Activated CD4-positive, alpha-beta T cell treated with anti-CD3 and anti-CD28 coated beads, Interleukin-2, Interleukin-4, amounts not matched to agents 100 ng/mL and 50 ng/mL, durations not matched to agents 16 hours and 8 hours (primary cell): ENCODE measurements around the gene WBP1.
"Not testable (repeated sequence)": the region's sequence is repeated elsewhere in the genome, so short reads cannot be mapped to it uniquely, and the experiment has no call there.

Experiments used
- DNase-seq: peaks from one replicate; pipeline ENCODE4 v3.0.0-alpha.2; 2020; ENCODE audit warnings: low spot score

The WBP1 gene

GRCh38 chr2:74454654-74455511, 3.4 kb upstream of the WBP1 start, which contains the start of gene INO80B:
Gene INO80B, plus strand, starts transcription at chr2:74455087. Its CDS starts 30 bp downstream, at chr2:74455117.
- DNase-seq, result peak; percentile 100

- no peak for DNase-seq
These were observed 1.1 kb upstream of the WBP1 start for GRCh38 chr2:74457129-74457548.

GRCh38 chr2:74457549-74458131, 598 bp upstream of the WBP1 start:
- peak; percentile 77 for DNase-seq

- DNase-seq, result no peak
These were observed 713 bp downstream of the WBP1 start for GRCh38 chr2:74458938-74459363.

DNA sequence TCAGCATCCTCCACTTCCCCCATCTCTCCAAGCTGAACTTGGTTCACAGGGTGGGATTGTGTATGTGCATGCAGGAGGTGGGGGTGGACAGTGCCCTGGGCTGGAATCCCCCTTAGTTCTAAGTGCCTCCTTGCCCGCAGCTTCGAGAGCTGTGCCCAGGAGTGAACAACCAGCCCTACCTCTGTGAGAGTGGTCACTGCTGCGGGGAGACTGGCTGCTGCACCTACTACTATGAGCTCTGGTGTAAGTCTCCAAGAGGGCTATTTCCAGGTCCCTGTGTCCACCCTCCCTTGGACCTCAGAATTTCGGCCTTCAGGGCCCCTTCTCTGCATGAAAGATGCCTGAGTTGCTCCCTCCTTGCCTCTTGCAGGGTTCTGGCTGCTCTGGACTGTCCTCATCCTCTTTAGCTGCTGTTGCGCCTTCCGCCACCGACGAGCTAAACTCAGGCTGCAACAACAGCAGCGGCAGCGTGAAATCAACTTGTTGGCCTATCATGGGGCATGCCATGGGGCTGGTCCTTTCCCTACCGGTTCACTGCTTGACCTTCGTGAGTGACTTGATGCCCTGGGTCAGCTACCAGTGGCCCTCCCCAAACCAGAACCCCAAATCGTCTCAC, 1.4 kb downstream of the WBP1 start:
- DNase-seq, result not testable (repeated sequence)

DNA sequence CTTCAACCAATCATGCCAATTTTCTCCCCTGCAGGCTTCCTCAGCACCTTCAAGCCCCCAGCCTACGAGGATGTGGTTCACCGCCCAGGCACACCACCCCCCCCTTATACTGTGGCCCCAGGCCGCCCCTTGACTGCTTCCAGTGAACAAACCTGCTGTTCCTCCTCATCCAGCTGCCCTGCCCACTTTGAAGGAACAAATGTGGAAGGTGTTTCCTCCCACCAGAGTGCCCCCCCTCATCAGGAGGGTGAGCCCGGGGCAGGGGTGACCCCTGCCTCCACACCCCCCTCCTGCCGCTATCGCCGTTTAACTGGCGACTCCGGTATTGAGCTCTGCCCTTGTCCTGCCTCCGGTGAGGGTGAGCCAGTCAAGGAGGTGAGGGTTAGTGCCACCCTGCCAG, 1.9 kb downstream of the WBP1 start:
- not testable (repeated sequence) for DNase-seq

DNA sequence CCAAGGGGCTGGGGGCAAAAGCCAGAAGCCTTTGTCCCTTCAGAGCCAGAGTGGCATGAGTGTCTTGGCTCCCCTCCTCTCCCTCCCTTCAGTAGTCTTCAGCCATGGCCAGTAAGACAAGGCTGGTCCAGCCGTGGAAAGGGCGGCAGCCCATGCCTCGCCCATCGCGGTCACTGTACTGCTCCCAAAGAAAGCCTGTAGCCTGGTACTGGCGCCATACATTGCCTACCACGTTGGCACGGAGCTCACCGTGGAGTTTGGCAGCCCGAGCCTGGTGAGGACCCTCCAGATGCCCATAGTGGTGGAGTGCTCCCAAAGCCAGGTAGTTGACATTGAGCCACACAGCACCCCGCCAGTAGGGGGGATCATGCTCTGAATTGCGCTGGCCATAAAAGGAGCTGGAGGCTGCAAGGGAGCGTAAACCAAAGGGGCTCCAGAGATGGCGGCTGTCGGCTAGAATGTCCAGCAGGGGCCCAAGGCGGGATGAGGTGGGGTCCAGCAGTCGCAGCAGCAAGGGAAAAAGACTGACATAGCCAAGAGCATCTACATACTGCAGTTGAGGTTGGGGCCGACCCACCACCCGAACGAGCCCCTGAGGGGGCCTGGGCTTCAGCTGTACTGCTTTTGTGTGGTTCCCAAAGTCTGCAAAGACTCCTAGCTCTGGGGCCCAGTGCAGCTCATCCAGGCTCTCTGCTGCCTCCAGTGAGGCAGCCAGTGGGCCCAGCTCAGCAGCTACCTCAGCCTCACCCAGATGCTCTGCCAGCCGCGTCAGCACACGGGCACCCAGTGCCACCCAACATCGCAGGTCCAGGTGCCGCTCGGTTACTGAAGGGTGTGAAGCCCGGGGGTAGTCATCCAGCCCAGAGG, 3.2 kb downstream of the WBP1 start:
- DNase-seq, result no peak

GRCh38 chr2:74462054-74462785, 4.0 kb downstream of the WBP1 start:
- DNase-seq, result no peak

DNA sequence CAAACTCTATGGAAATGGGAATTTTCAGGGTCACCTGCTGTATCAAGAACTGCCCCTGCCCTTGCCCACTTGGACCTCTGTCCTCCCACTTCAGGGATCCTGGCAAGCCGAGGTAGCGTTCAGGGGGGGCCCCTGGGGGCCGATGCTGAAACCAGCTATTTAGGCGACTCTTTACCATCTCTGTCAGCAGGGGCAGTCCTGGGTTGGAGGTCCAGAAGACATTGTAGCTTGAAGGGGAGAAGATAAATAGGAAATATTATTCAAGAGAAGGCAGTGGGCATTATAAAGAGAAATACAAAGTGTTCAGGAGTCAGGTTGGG, 4.5 kb downstream of the WBP1 start:
- DNase-seq, result no peak

- DNase-seq, result no peak
These were observed 6.2 kb downstream of the WBP1 start for GRCh38 chr2:74464406-74464805.

GRCh38 chr2:74470742-74471141, 12.5 kb downstream of the WBP1 start:
- DNase-seq, result not testable (repeated sequence)

- no peak for DNase-seq
These were observed 13.3 kb downstream of the WBP1 start for GRCh38 chr2:74471332-74472065.

- DNase-seq, result peak; percentile 97
These were observed 14.1 kb downstream of the WBP1 start, which contains the start of gene MRPL53 for GRCh38 chr2:74472086-74472944. Gene MRPL53, minus strand, starts transcription at chr2:74472680. Its CDS starts 20 bp downstream, at chr2:74472660.

GRCh38 chr2:74472945-74473258, 14.7 kb downstream of the WBP1 start:
- DNase-seq, result no peak

GRCh38 chr2:74474481-74474880, 16.2 kb downstream of the WBP1 start:
- DNase-seq, result no peak

- DNase-seq, result no peak
These were observed 16.7 kb downstream of the WBP1 start for GRCh38 chr2:74474899-74475298.

GRCh38 chr2:74481431-74481830, 23.2 kb downstream of the WBP1 start:
- no peak for DNase-seq

- no peak for DNase-seq
These were observed 23.9 kb downstream of the WBP1 start for GRCh38 chr2:74481961-74482800.
